ENCODE data around the gene ZNF524.

The ZNF524 gene

GRCh38 chr19:55648585-55649267 lies 48.6 kb downstream of the ZNF524 start:
- DNase-seq (ENCODE audit: low read depth, low spot score): no peak
- TF ChIP-seq CTCF (IDR thresholded peaks at IDR 0.05; ENCODE audit: low read depth, low read length): no peak
- H3K4me3 ChIP-seq (ENCODE audit: low read depth, low read length): peak overlapping the region; percentile 71
- in situ Hi-C loops (cut with HindIII; ENCODE audit: low sequenced_read_pairs): no loop called here

GRCh38 chr19:55649268-55650125 lies 49.4 kb downstream of the ZNF524 start:
- peak overlapping the region; percentile 71 for H3K4me3 ChIP-seq (ENCODE audit: low read depth, low read length)
- in situ Hi-C loops (cut with HindIII; ENCODE audit: low sequenced_read_pairs): no loop called here

GRCh38 chr19:55650126-55650557 lies 50.1 kb downstream of the ZNF524 start:
- no peak for TF ChIP-seq CTCF (IDR thresholded peaks at IDR 0.05; ENCODE audit: low read depth, low read length)
- in situ Hi-C loops (cut with HindIII; ENCODE audit: low sequenced_read_pairs): no loop called here
- no peak overlapping the region for H3K4me3 ChIP-seq (ENCODE audit: low read depth, low read length)
- DNase-seq (ENCODE audit: low read depth, low spot score): no peak

More at GRCh38 chr19:55649268-55650125, 49.4 kb downstream of the ZNF524 start:
- DNase-seq (ENCODE audit: low read depth, low spot score): no peak
- no peak for TF ChIP-seq CTCF (IDR thresholded peaks at IDR 0.05; ENCODE audit: low read depth, low read length)

GRCh38 chr19:55650602-55651230 lies 50.6 kb downstream of the ZNF524 start:
- no peak for DNase-seq (ENCODE audit: low read depth, low spot score)
- in situ Hi-C loops (cut with HindIII; ENCODE audit: low sequenced_read_pairs): no loop called here
- no peak overlapping the region for H3K4me3 ChIP-seq (ENCODE audit: low read depth, low read length)
- no peak for TF ChIP-seq CTCF (IDR thresholded peaks at IDR 0.05; ENCODE audit: low read depth, low read length)

GRCh38 chr19:55651236-55651635 lies 51.1 kb downstream of the ZNF524 start:
- in situ Hi-C loops (cut with HindIII; ENCODE audit: low sequenced_read_pairs): no loop called here
- TF ChIP-seq CTCF (IDR thresholded peaks at IDR 0.05; ENCODE audit: low read depth, low read length): no peak
- H3K4me3 ChIP-seq (ENCODE audit: low read depth, low read length): no peak overlapping the region
- no peak for DNase-seq (ENCODE audit: low read depth, low spot score)

- H3K4me3 ChIP-seq (ENCODE audit: low read depth, low read length): no peak overlapping the region
- TF ChIP-seq CTCF (IDR thresholded peaks at IDR 0.05; ENCODE audit: low read depth, low read length): no peak
- in situ Hi-C loops (cut with HindIII; ENCODE audit: low sequenced_read_pairs): no loop called here
Observed at GRCh38 chr19:55652311-55653128, 52.4 kb downstream of the ZNF524 start.

More at GRCh38 chr19:55652311-55653128, 52.4 kb downstream of the ZNF524 start:
- no peak for DNase-seq (ENCODE audit: low read depth, low spot score)
